Central memory CD8-positive, alpha-beta T cell (primary cell): ENCODE data around the gene EXOC1L.

Source experiments
- ATAC-seq: fragments of 150-1000 bp; cut with Tn5 transposase; replicated peaks from 2 replicates; pipeline ENCODE4 v1.10.0; 2022; ENCODE audit warnings: mild to moderate bottlenecking, moderate FRiP score, moderate number of reproducible peaks; ENCODE audit not compliant: poor library complexity, severe bottlenecking; ENCODE audit errors: extremely low read depth
- DNase-seq, 2 donors: peaks; one replicate each; pipeline ENCODE4 v3.0.0; 2021; ENCODE audit warnings: low spot score in 2 of 2
- H3K27ac Mint-ChIP-seq: one replicate; pipeline ENCODE4 v1.8.0; 2022; ENCODE audit warnings: low read depth, mild to moderate bottlenecking, moderate library complexity, mixed read lengths
- H3K27me3 Mint-ChIP-seq: one replicate; pipeline ENCODE4 v1.8.0; 2022; ENCODE audit warnings: mixed read lengths
- H3K36me3 Mint-ChIP-seq: one replicate; pipeline ENCODE4 v1.8.0; 2022; ENCODE audit warnings: mild to moderate bottlenecking, moderate library complexity, mixed read lengths; ENCODE audit not compliant: insufficient read depth
- H3K4me1 Mint-ChIP-seq: one replicate; pipeline ENCODE4 v1.8.0; 2022; ENCODE audit warnings: mixed read lengths
- H3K4me3 Mint-ChIP-seq: one replicate; pipeline ENCODE4 v1.8.0; 2022; ENCODE audit warnings: mild to moderate bottlenecking, moderate library complexity, mixed read lengths
- H3K9me3 Mint-ChIP-seq: one replicate; pipeline ENCODE4 v1.8.0; 2022; ENCODE audit warnings: mixed read lengths

Gene EXOC1L, protein sequence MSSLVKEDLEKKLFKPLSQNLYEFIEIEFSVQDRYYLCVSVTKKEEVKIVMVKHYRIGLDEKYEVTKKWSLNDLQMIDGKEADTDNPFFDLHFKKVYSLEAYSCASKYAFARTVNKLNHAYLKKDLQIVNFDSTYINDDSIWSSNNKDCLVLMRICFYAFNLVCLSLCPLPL

DNA sequence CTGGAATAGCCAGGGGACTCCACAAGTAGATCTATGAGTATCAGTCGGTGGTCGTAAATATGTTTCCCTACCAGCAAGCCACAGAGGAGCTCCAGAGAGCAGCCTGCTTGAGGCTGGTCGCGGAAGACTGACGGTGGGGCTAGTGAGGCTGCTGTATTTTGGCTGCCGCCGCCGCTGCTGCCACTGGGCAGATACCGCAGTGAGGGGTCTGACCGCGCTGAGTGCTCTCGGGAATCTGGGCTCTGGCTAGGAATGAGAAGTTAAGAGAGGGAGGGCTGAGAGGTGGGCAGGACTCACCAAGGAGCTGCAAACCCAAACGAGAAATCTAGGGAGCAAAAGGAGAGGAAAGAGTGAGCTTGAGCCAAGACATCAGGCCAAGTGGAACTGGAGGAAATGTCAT lies at the start of gene EXOC1L:
Gene EXOC1L, plus strand, starts transcription at position 157 of the 400 bp plus-strand sequence. Its CDS starts 237 bp downstream, at position 394.
- Mint-ChIP-seq H3K36me3 (peaks cover 2% of the 10 kb centered on the region), H3K4me3 (peak within 1 kb of the TSS; percentile 34)

DNA sequence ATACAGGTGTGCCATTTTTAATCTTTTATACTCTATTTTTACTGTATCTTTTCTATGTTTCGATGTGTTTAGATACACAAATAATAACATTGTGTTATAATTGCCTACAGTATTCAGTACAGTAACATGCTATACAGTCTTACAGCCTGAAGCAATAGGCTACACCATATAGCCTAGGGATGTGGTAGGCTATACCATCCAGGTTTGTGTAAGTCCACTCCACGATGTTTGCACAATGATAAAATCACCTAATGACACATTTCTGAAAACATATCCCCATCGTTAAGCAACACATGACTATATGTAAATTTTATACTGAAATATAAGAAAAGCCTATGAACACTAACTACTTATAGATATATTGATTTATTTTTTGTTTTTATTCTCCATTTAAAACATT lies 48.9 kb upstream of the EXOC1L start:
- Mint-ChIP-seq H3K9me3 (no peaks in the 10 kb centered on the region), H3K4me3 (no peak overlapping the region), H3K27ac (no peak overlapping the region), H3K36me3 (no peaks in the 10 kb centered on the region), H3K4me1 (no peaks in the 10 kb centered on the region), H3K27me3 (peaks cover 48% of the 10 kb centered on the region)
- no peak for DNase-seq
- ATAC-seq, result no peak

More for the DNA sequence above, at the start of gene EXOC1L:
- Mint-ChIP-seq H3K27ac (no peak within 1 kb of the TSS), H3K27me3 (peaks cover 19% of the 10 kb centered on the region), H3K9me3 (no peaks in the 10 kb centered on the region), H3K4me1 (peaks cover 5% of the 10 kb centered on the region)
- no peak for ATAC-seq
- DNase-seq, result no peak

GRCh38 chr4:55781341-55781740 lies 38.2 kb upstream of the EXOC1L start:
- no peak for ATAC-seq

GRCh38 chr4:55781812-55782211 lies 37.8 kb upstream of the EXOC1L start:
- ATAC-seq, result no peak
- no peaks in the 10 kb centered on the region for H3K36me3 Mint-ChIP-seq
- no peak overlapping the region for H3K27ac Mint-ChIP-seq
- no peak for DNase-seq
- no peaks in the 10 kb centered on the region for H3K4me1 Mint-ChIP-seq
- no peaks in the 10 kb centered on the region for H3K27me3 Mint-ChIP-seq
- H3K9me3 Mint-ChIP-seq, result no peaks in the 10 kb centered on the region
- no peak overlapping the region for H3K4me3 Mint-ChIP-seq

More at GRCh38 chr4:55781341-55781740, 38.2 kb upstream of the EXOC1L start:
- Mint-ChIP-seq H3K27ac (no peak overlapping the region), H3K4me1 (no peaks in the 10 kb centered on the region), H3K36me3 (no peaks in the 10 kb centered on the region), H3K27me3 (peaks cover 2% of the 10 kb centered on the region), H3K4me3 (no peak overlapping the region), H3K9me3 (no peaks in the 10 kb centered on the region)
- DNase-seq, result no peak

- H3K27me3 Mint-ChIP-seq, result no peaks in the 10 kb centered on the region
- no peaks in the 10 kb centered on the region for H3K9me3 Mint-ChIP-seq
- no peaks in the 10 kb centered on the region for H3K4me1 Mint-ChIP-seq
- DNase-seq (no peak), ATAC-seq (no peak)
- H3K36me3 Mint-ChIP-seq, result no peaks in the 10 kb centered on the region
- no peak overlapping the region for H3K27ac Mint-ChIP-seq
- H3K4me3 Mint-ChIP-seq, result no peak overlapping the region
Observed at GRCh38 chr4:55783584-55783983, 36.0 kb upstream of the EXOC1L start.

DNA sequence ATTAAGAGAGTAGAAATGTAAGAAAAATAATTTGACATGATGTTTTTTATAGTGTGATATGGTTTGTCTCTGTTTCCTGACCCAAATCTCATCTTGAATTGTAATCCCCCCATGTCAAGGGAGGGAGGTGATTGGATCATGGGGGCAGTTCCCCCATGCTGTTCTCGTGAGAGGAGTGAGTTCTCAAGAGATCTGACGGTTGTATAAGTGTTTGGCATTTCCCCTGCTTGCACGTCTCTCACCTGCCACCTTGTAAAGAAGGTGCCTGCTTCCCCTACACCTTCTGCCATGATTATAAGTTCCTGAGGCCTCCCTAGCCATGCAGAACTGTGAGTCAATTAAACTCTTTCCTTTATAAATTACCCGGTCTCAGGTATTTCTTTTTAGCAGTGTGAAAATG lies 34.8 kb upstream of the EXOC1L start:
- Mint-ChIP-seq H3K36me3 (no peaks in the 10 kb centered on the region), H3K4me1 (no peaks in the 10 kb centered on the region), H3K9me3 (no peaks in the 10 kb centered on the region), H3K27ac (no peak overlapping the region), H3K27me3 (no peaks in the 10 kb centered on the region), H3K4me3 (no peak overlapping the region)
- ATAC-seq (no peak), DNase-seq (no peak)

GRCh38 chr4:55791666-55792065 lies 27.9 kb upstream of the EXOC1L start:
- Mint-ChIP-seq H3K9me3 (no peaks in the 10 kb centered on the region), H3K27ac (no peak overlapping the region)

GRCh38 chr4:55793479-55793878 lies 26.1 kb upstream of the EXOC1L start:
- peaks cover 69% of the 10 kb centered on the region for H3K27me3 Mint-ChIP-seq
- no peaks in the 10 kb centered on the region for H3K9me3 Mint-ChIP-seq
- H3K4me1 Mint-ChIP-seq, result no peaks in the 10 kb centered on the region
- no peaks in the 10 kb centered on the region for H3K36me3 Mint-ChIP-seq
- ATAC-seq (no peak), DNase-seq (no peak)
- H3K27ac Mint-ChIP-seq, result no peak overlapping the region
- H3K4me3 Mint-ChIP-seq, result no peak overlapping the region

More at GRCh38 chr4:55791666-55792065, 27.9 kb upstream of the EXOC1L start:
- Mint-ChIP-seq H3K36me3 (no peaks in the 10 kb centered on the region), H3K4me3 (no peak overlapping the region), H3K27me3 (peaks cover 51% of the 10 kb centered on the region), H3K4me1 (no peaks in the 10 kb centered on the region)
- ATAC-seq, result no peak
- DNase-seq, result no peak

GRCh38 chr4:55794053-55794452 lies 25.5 kb upstream of the EXOC1L start:
- DNase-seq (no peak), ATAC-seq (no peak)
- Mint-ChIP-seq H3K9me3 (no peaks in the 10 kb centered on the region), H3K4me1 (no peaks in the 10 kb centered on the region), H3K4me3 (no peak overlapping the region), H3K27me3 (peaks cover 75% of the 10 kb centered on the region), H3K36me3 (no peaks in the 10 kb centered on the region), H3K27ac (no peak overlapping the region)

DNA sequence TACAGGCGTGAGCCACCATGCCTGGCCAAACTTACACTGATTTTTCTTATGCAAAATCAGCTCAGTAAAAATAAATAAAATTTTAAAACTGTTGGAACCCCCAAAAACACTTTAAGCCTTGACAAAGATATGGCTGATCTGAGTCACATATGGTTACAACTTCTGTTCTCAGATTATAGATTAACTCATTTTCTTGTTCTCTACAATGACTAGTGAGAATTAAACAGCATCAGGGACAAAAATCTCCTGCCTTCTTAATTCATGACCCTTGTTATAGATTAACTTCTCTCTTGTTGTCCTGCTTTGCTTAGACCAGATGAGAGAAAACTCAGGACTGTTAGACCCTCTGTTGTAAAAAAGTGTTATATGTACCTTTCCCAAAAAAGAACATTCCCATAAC lies 24.2 kb upstream of the EXOC1L start:
- H3K27me3 Mint-ChIP-seq, result peaks cover 75% of the 10 kb centered on the region
- no peak overlapping the region for H3K27ac Mint-ChIP-seq
- DNase-seq (no peak), ATAC-seq (no peak)
- no peaks in the 10 kb centered on the region for H3K9me3 Mint-ChIP-seq
- no peaks in the 10 kb centered on the region for H3K36me3 Mint-ChIP-seq
- H3K4me1 Mint-ChIP-seq, result no peaks in the 10 kb centered on the region
- no peak overlapping the region for H3K4me3 Mint-ChIP-seq

GRCh38 chr4:55801498-55801897 lies 18.1 kb upstream of the EXOC1L start:
- no peaks in the 10 kb centered on the region for H3K4me1 Mint-ChIP-seq
- ATAC-seq, result no peak
- DNase-seq, result no peak
- no peak overlapping the region for H3K27ac Mint-ChIP-seq
- no peaks in the 10 kb centered on the region for H3K9me3 Mint-ChIP-seq
- no peaks in the 10 kb centered on the region for H3K36me3 Mint-ChIP-seq
- peaks cover 52% of the 10 kb centered on the region for H3K27me3 Mint-ChIP-seq
- no peak overlapping the region for H3K4me3 Mint-ChIP-seq

- no peaks in the 10 kb centered on the region for H3K4me1 Mint-ChIP-seq
- H3K27me3 Mint-ChIP-seq, result peaks cover 47% of the 10 kb centered on the region
- H3K9me3 Mint-ChIP-seq, result no peaks in the 10 kb centered on the region
- H3K36me3 Mint-ChIP-seq, result no peaks in the 10 kb centered on the region
- H3K27ac Mint-ChIP-seq, result no peak overlapping the region
- DNase-seq, result no peak
- no peak for ATAC-seq
- H3K4me3 Mint-ChIP-seq, result no peak overlapping the region
Observed at GRCh38 chr4:55807556-55807955, 12.0 kb upstream of the EXOC1L start.

- Mint-ChIP-seq H3K27ac (no peak overlapping the region), H3K27me3 (peaks cover 46% of the 10 kb centered on the region), H3K4me3 (no peak overlapping the region), H3K36me3 (no peaks in the 10 kb centered on the region), H3K4me1 (no peaks in the 10 kb centered on the region), H3K9me3 (no peaks in the 10 kb centered on the region)
- ATAC-seq (no peak), DNase-seq (no peak)
Observed at GRCh38 chr4:55808186-55808585, 11.4 kb upstream of the EXOC1L start.
